DMS 273 (cell line): ENCODE results near the gene STX17.

ENCODE experiments used
- DNase-seq: peaks from one replicate; lab custom pipeline; 2025; ENCODE audit not compliant: unreplicated experiment; lab: John Stamatoyannopoulos, UW

The STX17 gene

DNA sequence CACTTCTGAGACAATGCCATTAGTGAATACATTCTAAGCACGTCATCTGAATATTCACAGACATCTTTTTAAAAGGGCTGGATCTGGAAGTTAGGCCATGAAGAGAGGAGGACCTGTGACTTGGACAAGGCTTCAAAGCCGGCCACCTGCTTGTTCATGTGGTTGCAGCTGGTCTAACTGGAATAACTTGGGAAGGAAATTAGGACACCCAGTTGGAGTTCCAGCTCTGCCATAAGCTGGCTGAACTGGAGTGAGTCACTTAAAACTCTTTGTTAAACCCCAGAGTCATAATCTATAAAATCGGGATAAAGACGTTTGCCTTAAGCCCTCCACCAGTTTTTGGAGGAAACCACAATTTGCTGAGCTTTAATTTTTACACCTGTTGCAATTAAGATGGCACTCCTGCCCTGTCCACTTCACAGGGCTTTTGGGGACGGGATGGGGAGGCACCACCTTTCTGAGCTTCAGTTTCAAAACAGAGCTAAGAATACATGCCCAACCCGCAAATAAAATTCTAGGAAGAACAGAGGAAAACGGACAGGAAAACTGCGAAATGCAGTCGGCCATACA is 536 bp upstream of the STX17 start:
- DNase-seq, result peak; percentile 39

DNA sequence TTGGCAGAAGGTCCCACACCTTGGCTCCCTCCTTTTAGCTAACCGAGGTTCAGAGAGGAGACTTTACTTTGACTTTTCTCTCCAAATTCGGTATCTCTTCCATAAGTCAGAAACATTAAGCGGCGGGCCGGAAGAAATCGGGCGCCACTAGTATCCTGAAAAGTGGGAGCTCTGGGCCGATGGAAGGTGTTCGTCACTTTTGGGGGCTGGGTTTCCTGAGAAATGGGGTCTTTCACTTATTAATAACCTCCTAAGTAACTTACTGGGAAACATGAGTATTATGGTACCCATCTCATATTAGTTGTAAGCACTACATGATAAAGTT is 716 bp downstream of the STX17 start:
- DNase-seq, result no peak

DNA sequence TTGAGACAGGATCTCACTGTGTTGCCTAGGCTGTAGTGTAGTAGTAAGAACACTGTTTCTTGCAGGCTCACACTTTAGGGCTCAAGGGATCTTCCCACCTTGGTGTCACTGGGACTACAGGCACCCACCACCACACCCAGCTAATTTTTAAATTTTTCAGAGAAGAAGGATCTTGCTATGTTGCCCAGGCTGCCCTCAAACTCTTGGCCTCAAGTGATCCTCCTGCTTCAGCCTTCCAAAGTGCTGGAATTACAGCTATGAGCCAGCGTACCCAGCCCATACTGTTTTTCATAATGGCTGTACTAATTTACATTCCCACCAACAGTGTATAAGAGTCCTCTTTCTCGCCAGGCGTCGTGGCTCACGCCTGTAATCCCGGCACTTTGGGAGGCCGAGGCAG is 5.1 kb downstream of the STX17 start:
- no peak for DNase-seq

DNA sequence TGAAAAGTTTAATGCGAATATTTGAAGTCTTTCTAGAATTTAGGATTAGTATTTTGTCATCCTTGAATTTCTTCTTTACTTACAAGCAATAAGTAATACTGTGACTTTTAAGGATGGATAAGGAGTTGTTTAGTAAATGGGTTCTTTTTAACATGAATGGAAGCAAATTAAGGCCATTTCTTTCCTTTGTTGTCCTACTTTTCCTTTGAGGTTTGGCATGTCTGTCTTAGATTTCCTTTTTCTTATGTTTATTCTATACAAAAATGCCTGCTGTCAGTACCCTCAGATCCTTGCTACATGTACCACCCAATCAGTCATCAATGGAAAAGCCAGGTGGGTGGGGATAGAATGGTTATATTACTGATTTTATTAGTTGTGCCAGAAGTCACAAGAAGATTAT is 10.2 kb downstream of the STX17 start:
- no peak for DNase-seq

DNA sequence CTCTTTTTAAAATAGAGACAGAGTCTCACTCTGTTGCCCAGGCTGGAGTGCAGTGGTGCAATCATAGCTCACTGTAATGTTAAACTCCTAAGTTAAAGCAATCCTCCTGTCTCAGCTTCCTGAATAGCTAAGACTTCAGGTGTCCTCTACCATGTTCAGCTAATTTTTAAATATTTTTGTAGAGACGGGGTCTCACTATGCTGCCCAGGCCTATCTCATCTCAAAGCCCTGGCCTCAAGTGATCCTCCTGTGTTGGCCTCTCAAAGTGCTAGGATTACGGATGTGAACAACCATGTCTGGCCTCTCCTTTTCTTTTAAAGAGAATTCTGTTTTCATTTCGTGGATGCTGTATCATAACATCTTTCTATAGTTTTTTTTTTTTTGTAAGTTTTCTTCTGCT is 11.7 kb downstream of the STX17 start:
- no peak for DNase-seq

DNA sequence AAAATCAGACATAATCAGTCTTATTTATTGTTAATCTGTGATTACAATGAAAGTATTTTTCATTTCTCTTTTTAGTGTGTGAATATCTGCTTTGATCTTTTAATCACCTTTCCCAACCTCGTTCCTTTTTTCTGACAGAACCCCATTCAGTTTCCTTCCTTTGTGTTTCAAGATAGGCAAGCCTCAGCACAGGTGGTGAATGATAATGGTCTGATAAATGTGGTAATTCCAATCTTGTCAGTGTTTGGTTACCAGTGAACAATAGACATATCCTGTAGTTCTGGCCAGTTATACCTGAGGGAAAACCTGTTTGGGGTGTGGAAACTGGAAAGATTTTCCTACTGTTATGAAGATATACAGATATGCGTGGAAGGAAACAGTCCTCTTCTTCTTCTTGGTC is 13.5 kb downstream of the STX17 start:
- no peak for DNase-seq

DNA sequence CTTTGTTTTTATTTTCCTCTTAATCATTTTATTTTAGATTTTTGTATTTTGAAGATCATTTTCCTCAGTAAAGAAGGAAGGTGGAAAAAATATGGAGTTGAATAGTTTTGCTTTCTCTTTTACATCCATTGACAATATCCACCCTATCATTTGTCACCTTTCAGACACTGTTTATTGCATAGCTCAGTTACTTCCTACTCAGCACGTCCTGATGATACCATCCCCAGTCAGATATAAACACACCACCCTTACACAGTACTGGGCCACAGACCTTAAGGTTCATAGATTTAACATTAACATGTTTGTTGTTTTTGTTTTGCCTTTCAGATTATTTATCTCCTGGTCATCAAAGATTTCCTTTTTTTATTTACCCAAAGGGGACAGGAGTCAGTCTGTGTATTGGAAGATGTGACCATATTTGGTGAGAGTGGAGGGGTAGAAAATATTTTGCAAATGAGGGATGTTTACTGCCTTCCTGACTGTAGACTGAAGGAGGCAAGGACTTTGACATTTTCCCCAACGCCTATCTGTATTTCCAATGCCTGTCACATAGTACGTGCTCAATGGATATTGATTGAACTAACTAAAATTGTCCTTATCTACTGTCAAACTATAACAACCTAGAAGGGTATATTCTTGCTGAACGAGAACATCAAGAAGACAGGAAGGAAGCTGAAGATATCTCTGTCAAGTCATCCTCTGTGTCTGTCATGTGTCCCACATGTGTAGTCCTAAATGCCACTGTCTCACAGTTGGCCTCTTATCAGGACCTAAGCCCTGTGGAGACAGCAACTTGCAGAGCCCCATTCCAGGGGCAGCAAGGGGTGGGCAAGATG is 15.6 kb downstream of the STX17 start:
- DNase-seq, result no peak

DNA sequence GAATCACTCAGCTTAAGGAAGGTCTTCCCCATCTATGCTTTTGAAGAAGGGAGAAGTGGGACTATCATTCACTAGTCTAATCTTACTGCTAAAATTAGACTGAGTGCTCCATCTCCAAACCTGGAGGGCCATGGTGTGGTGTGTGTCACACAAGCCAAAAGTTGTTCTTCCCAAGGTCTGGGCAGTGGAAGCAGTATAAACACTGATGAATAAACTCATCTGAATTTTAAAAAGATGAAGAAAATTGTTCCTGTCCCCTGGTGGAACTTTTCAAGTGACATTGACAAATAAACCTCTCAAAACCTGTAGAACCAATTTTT is 16.2 kb downstream of the STX17 start:
- DNase-seq, result no peak

DNA sequence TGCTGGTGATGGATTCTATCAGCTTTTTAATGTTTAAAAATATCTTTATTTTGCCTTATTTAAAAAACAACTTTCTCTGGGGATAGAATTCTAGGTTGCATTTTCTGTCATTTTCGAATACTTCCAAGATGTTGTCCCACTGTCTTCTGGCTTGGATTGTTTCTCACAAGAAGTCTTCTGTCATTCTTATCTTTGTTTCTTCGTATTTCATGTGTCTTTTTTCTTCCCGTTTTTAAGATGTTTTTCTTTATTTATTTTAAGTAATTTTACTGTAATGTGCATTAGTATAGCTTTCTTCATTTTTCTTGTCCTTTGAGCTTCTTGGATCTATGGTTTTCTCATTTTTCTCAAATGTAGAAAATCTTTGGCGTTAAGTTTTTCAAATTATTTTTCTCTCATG is 19.1 kb downstream of the STX17 start:
- no peak for DNase-seq

DNA sequence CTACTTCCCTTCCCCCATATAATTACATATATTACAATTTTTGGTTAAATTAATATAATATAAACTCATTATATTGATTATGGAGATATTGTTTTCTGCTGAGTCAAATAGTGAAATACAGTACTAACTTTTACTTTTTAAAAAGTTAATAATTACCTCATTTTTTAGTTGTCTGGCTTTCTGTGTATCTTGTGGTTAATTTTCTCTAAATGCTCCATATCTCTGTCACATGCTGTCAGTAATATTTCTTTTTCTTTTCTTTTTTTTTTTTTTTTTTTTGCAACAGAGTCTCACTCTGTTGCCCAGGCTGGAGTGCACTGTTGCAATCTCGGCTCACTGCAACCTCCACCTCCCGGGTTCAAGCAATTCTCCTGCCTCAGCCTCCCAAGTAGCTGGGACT is 23.2 kb downstream of the STX17 start:
- DNase-seq, result no peak

DNA sequence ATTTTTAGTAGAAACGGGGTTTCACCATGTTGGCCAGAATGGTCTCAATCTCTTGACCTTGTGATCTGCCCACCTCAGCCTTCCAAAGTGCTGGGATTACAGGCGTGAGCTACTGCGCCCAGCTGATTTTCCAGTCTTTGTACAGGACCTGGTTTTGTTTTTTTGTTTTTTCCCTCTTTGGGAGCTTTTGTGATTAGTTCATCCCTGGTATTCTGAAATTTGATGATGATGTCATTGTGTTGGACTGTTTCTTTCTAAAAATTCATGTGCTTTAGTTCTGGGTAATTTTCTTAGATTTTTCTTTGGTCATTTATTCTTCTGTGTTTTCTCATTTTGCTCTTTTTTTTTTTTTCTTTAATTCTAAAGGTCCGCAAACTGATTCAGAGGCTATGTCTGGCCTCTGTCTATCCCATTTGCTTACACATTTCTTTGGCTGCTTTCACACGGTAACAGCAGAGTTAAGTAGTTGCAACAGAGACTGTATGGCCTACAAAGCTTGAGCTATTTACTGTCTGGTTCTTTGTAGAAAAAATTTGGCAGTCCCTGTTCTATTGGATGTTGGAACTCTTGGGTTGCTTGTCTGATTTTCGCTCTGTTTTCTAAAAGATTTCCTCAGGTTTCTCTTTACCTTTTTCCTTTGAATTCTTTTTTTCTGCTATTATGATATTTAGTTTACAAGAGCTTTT is 24.8 kb downstream of the STX17 start:
- DNase-seq, result no peak

DNA sequence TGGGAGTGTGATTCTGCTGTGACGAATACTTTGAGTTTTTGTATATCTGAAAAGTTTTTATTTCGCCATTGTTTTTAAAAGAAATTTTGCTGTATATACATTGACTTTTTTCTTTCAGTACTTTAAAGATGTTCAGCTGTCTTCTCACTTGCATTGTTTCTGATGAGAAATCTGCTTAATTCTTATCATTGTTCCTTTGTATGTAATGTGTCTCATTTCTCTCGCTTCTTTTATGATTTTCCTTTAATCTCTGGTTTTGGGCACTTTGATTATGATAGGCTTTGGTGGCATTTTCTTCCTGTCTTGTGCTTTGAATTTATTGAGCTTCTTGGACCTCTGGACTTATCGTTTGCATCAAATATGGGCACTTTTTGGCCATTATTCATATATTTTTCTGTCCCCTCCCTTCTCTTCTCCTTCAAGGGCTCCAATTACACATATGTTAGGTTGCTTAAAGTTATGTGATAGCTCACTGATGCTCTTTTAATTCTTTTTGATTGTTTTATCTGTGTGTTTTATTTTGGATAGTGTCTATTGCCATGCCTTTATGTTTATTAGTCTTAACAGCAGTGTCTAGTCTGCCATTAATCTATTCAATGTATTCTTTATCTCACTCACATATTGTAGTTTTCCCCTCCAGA is 30.6 kb downstream of the STX17 start:
- DNase-seq, result no peak

DNA sequence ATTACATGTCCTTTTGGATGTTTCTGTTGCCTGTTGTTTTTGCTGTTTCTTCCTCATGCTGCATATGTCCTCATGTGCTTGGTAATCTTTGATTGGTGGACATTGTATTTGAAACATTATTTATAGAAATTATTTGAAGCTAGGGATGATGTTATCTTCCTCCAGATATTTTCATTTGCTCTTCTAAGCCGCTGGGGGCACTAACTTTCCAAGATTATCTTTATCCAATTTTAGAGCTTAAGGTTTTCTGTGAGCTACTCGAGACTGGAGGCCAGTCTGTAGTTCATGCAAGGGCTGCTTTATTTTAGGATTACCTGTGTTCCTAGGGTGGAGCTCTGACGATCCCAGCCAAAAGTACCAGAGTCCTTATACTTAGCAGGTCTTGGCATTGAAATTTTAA is 40.9 kb downstream of the STX17 start:
- DNase-seq, result no peak

DNA sequence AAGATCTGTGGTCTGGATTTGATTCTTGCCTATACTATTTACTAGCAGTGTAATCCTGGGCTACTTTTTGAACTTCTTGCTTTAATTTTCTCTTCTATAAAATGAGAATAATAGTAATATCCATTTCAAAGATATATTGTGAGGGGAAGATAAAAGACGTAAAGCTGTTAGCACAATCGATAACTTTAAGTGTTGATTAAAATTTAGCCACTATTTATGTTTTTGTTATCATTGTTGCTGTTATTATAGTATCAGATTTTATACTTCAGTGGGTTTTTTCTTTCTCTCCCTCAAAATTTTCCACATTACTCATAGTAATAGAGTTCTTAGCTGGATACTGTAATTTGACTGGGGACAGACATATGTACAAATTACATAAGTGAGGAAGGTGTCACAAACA is 42.0 kb downstream of the STX17 start:
- no peak for DNase-seq

DNA sequence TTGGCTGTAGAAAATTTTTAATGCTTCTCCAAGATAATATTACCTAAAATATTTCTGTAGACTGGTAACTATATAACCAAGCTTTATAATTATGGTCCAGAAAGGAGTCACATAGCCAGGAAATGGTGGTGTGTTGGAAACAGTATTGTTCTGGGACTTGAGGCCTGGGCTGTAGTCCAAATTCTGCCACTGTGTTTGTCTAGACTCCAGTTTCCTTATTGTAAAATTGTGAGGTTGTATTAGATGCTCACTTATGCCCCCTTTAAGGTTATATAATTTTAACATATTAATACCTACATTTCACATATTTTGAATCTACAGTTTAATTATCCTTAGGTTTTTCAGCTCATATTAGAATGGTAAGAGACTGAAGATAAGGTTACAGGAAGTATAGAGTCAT is 42.4 kb downstream of the STX17 start:
- peak; percentile 11 for DNase-seq

DNA sequence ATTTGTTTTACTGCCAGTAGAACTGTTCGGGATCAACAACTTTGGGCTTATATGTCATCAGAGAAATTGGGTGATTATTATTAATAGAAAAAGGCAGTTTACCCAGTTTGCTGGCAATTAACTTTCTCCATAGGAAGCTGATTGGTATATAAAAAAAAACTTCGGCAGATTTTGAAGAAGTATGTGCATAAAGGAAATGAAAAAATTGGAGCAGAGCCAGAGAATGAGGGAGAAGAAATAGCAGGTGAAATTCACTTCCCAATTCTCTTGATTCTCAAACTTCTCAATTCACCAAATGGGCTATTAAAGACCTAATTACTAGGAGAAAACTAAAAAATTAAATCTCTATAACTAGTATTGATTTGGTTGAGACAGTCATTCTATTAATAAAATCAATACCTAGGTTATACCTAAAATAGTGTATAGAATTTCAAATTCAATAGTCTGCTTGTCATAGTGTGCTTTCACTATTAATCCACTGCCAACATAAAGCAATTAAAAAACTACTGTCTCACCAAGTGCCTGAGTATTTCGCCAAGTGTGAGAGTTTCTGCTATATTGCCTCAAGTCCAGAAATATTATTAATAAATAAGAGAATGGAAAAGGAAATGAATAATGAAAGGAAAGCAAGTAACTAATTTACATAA is 47.5 kb downstream of the STX17 start:
- no peak for DNase-seq

DNA sequence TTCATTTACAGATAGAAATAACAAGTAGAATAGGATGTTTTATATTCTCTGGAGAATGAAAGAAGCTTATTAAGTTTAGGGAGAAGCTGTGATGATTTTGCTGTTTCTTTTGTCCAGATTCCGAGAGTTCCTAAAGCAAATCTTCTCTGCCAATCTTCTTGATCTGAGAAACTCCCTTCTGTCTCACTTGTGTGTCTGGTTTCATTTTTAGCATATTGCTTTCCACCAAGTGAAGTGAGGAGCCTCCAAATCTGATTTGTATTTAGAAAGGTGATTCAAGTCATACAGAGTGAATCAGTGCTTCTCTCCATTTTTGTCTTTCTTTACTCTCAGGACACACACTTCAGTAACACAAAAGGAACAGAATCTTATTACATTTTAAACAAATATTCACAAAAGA is 48.4 kb downstream of the STX17 start:
- DNase-seq, result no peak

DNA sequence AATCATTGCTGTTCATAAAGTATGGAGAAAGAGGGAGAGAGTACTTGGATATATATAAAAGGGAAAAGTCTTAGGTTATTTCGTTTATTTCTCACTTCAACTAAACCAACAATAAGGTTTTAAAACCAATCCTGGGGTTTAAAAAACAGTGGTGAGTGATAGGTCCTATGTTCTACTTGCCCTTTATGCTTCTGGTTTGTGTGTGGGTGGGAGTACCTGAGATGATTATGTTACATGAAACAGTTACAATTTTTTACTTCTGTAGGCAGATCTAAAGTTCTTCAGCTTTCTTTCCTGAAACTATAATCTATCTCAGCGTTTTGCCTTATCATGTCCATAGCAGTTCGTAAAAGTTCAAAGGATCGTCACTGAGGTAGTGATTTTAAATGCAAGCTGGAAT is 49.2 kb downstream of the STX17 start:
- DNase-seq, result no peak

DNA sequence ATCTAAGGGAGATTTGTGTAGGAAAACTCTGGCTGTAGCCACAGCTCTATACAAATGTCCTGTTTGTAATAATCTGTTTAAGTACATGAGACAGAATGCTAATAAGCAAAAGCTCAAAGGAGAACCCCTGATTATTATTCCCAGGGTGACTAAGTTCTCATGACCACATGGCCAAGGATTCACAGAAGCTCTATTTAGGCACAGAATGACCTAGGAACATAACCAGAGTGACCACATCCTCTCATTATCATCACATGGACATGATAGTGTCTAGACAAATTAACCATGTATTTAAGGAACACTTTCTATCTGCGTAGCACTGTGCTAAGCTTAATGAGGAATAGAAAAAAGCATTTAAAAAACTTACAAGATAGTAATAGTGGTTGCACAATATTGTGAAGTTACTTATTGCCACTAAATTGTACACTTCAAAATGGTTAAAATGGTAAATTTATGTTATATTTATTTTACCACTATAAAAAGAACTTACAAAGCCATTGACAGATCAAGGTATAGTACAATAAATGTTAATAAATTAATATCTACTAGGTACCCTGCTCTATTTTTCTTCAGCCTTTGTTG is 56.3 kb downstream of the STX17 start:
- DNase-seq, result no peak

DNA sequence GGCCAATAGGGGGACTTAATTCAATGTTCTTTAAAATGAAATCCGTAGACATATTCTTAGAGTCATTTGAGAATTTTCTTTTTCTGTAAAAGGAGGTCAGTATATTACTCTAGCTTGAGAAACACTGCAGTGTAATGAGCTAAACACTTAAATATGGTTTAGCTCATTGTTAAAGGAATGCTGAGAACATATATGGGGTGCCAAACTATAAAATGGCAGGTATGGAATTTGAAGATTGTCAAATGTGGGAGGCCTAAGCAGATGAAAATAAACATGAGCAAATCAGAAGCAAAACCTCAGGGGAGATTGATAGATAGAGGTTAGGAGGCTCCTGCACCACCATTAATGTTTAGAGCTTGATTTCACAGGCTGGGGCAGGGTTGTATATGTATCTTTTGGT is 57.9 kb downstream of the STX17 start:
- DNase-seq, result no peak

DNA sequence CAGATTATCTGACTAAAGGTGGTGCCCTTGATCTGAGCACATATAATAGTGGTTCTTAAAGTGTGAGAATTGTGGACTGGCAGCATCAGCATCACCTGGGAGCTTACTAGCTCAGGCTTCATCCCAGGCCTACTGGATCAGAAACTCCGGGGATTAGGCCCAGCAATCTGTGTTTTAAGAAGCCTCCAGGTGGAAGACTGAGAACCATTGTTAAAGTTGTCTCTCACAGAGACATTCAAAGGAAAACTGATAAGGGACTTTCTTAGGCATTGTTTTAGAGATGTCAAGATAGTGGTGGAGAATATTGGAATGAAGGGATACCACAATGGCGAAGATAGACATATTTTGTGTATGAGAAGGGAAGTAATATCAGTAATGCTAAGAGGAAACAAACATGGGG is 59.5 kb downstream of the STX17 start:
- DNase-seq, result no peak
